ENCODE measurements around the gene DYNC1H1.

The DYNC1H1 gene

GRCh38 chr14:102095871-102096568 is 131.6 kb downstream of the DYNC1H1 start:
- no peak for DNase-seq

- DNase-seq, result peak; percentile 42
Measured at GRCh38 chr14:102096569-102097188, 132.3 kb downstream of the DYNC1H1 start.

- DNase-seq, result no peak
Measured at GRCh38 chr14:102097441-102098135, 133.2 kb downstream of the DYNC1H1 start.

- no peak for DNase-seq
Measured at GRCh38 chr14:102103062-102103695, 138.8 kb downstream of the DYNC1H1 start.

- DNase-seq, result no peak
Measured at GRCh38 chr14:102105369-102105768, 141.0 kb downstream of the DYNC1H1 start.

All from NCI-H1048 (cell line).